Activated CD4-positive, alpha-beta T cell treated with anti-CD3 and anti-CD28 coated beads, Interleukin-10, Interleukin-2, amounts not matched to agents 100 ng/mL and 50 ng/mL, durations not matched to agents 16 hours and 8 hours (primary cell): ENCODE results near the gene SLC1A4.
"Not testable (repeated sequence)": the region's sequence is repeated elsewhere in the genome, so short reads cannot be mapped to it uniquely, and the experiment has no call there.

Experiments used
- DNase-seq: peaks from one replicate; pipeline ENCODE4 v3.0.0-alpha.2; 2020

SLC1A4 gene

DNA sequence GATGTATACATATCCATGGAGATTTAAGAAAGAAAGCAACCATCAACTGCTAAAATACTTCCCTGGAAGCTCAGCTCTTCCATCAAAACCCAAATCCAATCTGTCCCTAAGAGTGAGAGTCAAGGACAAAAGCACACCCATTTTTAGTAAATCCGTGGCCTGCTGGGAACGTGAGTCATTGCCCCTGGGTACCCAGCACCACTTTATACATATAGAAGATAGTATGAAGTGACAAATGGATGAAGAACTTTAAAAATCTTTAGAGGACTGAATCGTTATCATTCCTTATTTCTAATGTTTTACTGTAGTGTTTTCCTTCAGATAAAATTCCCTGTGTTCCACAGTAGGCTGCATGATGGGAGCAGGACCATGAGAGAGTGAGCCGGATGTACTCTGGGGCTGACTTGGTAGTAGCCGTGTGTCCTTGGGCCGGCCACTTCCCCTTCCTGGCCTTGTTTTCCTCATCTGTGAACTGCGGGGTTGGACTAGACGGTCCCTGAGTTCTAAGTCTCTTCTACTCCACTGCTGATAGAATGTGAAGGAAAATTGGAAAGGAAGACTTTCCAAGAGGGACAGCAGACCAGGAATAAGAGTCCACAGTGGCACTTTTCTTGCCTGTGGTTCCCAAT is 38.5 kb downstream of the SLC1A4 start:
- no peak for DNase-seq

DNA sequence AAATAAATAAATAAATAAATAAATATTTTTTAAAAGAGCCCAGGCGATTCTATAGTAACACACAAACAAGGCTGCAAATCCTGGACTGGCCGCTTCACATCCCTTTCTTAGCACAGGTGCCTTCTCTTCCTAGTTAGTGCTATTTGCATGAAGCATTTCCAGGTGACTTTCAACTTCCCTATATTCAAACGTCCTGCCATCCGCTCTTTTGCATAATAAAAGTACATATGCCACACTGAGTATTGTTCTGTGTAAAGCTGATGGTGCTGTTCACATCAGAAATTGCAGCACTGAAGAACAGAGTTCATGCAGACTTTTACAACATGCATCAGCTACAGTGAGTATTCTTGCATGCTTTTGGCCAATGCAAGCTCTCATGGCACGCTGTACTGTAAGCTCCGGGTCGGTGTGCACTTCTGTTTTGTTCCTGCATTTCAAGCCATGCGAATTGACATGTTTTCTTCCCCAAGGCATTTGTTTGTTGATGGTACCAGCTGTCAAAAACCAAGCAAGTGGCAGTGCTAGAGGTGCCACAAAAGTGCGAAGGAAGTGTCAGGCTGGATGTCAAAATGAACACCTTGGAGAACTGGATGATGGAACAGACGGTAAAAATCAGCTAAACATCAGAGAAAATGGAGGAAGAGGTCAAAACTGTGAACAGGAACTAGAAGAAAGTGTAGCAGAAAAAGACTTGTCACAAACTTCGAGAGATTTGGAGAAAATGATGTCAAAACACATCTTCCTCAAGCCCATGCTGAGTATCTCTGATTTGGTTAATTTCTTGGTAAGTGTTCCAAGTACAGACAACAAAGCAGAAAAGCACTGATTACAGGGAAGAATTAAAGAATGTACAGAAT is 41.5 kb downstream of the SLC1A4 start:
- DNase-seq: no peak

DNA sequence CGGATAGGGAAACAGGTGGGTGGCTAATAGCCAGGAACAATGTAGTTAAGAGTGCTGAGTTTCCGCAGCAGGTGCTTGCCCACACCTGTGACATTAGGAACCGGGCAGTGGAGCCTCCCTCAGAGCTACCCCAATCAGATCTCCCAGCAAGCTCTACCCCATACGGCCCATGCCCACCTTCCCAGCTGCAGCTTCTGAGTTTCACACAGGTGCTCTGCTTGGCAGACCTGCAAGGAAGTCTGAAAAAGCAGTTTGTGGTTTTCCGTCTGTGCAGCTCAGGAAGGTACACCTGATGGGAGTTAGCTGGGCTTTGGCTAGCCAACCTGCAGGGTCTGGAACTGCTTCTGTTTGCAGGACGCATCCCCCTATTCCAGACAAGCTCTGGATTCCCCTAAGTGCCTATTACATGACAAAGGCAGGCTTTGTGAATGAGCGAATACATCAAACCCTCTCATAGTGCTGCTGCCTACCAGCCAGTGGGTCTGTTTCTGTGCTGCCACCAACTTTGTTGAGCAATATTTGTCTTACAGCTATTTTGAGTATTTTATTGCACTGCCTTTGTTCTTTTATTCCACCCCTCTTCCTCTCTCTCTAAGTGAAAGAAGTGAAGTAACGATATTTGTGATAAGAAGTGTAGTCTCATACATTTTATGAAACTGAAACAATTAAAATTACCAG is 42.3 kb downstream of the SLC1A4 start:
- DNase-seq: no peak

DNA sequence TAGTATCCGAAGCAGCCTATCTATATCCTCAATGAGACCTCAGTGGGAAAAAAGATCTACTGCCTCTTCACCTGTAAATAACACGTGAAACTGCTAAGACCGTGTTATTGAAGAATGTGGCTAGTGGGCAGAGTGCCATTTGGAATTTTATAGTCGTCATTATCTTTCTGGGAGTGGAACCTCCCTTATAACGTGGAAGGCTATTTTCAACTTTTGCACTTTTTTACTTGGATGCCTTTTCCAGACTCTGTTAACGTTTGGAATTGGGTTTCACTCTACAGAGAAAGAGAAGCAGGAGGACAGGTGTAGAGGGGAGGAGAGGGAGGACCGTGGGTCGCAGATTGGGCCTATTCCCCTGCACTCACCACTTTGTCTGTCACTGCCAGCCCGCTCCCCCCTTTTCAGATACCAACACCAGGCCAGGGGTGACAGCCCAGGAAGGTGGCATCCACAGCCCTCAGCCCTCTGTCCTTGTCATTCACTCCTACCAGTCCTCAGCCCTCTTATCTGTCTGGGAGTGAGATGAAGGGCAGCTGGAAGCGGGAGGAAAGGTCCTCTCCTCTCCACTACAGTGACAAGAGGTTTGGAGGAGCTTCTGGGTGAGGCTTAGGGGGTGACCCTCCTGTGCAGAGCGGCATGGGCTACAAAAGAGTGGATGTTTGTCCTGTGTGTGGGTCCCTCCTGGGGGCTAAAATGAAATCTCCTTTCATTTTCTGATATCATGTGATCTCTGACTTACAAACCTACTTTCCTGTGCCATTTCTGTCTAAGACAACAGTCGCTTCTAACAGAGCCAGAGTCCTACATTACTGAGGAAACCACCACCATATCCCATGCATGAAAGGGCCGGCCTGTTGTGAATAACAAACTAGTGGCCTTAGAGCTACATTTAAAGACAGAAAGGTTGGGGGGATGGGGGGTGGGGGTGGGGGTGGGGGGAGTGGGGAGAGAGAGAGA is 43.1 kb downstream of the SLC1A4 start:
- no peak for DNase-seq

DNA sequence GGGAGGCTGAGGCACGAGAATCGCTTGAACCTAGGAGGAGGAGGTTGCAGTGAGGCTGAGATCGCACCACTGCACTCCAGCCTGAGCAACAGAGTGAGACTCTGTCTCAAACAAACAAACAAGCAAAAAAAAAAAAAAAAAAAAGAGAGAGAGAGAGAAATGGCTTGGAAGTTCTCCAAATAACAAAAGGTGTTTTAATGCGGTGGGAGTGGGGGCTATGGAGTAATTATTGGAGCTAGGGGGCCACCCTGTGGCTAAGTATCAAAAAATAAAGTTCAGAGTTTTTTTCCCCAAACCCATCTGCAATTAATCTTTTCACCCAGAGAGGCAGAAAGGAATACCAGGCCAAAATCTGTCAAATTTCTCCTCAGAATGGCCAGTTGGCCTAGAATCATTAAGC is 44.0 kb downstream of the SLC1A4 start:
- DNase-seq: peak; percentile 16

DNA sequence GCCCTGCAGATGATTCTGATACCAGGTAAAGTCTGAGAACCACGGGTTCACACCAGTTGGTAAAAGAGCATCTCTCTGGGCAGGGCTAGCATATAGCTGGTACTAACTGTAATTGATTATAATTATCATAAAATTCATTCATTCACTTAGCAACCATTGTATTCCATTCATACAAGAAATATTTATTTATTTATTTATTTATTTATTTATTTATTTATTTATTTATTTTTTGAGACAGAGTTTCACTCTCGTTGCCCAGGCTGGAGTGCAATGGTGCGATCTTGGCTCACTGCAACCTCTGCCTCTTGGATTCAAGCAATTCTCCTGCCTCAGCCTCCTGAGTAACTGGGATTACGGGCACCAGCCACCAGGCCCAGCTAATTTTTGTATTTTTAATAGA is 44.5 kb downstream of the SLC1A4 start:
- not testable (repeated sequence) for DNase-seq

DNA sequence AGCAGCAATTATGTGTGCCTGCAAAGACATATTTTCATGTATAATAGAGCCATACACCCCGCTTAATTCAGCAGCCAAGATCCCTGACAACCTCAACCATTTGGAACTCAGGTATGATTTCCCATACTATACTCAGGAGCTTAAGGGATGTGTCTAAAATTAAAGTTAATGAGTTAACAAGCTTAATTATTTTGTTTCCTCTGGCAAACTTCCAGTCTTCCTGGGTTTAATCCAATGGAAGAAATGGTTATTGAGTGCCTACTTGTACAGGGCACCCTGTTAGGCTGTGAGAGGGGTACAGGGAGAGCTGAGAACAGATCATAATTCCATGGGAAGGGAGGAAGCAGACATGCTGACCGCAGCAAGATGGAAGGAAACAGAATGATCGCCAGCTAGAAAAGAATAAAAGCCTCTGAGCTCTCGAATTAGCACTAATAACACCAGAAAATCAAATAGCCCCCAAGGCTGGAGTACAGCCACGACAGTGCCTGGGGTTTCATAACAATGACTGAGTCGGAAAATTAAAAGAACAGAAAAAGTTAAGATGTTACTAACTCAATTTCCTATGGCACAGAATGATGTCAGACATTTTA is 46.2 kb downstream of the SLC1A4 start:
- DNase-seq: no peak

DNA sequence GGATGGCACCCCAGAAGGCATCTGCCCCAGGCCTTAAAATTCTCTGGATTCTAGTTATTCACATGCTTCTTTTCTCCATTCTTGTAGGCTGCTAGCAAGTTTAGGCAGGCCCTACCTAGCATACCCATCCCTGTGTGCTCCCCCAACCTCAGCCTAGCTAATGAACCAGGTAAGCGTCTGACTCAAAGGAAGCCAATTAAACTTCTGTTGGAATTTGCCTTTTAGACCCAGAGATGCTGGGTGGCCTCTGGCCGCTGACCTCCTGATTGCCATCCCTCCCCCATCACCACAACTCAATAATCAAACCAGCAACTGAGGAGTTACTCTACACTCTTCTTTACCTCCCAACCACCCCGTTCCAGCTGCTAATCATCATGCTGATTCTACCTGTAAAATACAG is 48.0 kb downstream of the SLC1A4 start:
- no peak for DNase-seq

DNA sequence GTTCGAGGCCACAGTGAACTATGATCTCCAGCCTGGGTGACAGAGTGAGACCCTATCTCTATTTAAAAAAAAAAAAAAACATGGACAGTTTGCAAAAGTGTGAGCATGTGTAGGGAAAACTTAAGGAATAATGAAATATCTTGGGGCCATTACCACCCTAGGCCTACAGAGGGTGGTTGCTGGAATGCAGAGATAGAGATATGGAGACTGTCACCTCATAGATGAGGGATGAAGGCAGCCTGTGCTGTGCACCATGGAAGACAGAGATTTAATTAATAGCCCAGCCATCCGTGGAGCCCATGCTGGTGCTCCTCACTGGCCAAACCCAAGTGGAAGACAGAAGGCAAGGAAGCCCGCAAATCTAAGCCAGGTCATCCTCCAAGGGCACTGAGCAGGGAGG is 50.4 kb downstream of the SLC1A4 start:
- no peak for DNase-seq

DNA sequence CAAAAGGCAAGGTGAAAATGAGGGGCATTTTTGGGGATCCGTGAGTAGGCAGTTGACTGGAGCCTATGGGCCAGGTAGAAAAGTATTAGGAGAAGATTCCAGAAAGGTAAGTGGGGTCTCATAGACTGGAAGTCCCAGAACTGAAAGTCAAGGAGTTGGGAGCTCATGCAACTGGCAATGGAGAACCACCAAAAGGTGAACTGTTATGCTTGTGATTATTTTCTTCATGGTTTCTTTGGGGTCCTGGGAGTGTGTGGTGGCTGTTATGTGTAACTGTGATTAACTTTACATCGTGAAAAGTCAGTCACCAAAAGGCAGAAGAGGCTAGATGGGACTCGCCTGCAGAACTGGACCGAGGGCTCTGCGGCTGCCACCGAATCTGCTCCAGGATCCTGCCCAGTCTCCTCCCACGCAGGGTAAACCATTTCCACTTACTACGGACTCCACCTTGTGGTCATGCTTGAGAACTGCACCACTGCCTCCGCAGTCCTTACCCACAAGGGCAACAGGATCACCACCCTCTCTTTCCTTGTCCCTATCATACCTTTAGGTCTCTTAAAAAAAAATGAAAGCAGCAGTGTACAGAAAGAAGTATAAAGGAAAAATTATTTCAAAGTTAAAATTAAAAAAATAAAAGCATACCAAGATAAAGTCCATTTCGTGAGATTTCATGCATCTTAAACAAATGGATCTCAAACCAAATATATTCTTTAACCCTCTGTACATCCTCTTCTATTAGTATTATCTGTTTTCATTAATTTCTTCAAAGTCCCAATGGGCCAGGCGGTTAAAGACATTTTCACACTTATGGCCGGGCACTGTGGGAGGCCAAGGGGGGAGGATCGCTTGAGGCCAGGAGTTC is 51.4 kb downstream of the SLC1A4 start:
- peak; percentile 85 for DNase-seq

DNA sequence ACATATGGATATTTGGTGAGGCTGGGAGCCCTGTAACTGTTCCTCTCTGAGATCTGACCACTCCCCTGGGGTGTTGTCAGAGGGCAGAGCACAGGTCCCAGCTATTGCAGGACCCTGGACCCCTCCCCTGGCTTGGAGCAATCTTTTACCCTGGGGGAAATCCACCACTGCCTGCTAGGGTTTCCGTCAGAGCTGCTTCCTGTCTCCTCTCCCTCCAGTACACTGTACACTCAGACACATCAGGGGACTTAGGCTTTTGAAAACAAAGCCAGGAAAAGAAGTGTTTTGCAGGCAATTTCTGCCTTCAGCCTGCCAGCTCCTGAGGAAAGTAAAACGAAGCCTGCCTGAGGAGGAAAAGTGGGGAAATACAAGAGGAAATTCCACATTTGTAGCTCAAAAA is 53.8 kb downstream of the SLC1A4 start:
- DNase-seq: no peak

DNA sequence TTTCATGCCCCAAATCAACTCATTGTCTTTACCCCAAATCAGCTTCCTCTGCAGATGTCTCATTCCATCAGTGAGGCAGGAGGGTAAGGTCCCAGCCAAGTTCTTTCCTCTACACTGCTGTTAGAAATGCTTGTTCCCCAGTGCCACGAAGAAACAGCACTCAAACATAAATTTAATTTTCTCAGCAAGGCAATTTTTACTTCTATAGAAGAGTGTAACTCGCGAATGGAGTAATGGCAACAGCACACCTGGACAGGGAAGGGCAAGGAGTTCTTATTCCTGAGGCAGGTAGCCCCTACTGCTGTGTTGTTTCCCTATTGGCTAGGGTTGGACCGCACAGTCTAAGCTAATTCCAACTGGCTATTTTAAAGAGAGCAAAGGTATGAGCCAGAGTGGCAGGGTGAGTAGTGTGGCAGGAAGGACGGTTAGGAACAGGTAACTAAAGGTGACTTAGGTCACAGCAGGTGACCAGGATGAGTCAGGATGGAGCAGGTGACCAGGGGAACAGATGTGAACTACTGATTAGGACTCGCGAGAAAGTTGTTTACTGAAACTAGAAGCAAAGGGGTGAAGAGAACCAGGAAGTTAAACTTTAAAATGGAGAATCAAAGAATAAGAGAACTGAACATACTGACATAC is 55.0 kb downstream of the SLC1A4 start:
- DNase-seq: no peak

DNA sequence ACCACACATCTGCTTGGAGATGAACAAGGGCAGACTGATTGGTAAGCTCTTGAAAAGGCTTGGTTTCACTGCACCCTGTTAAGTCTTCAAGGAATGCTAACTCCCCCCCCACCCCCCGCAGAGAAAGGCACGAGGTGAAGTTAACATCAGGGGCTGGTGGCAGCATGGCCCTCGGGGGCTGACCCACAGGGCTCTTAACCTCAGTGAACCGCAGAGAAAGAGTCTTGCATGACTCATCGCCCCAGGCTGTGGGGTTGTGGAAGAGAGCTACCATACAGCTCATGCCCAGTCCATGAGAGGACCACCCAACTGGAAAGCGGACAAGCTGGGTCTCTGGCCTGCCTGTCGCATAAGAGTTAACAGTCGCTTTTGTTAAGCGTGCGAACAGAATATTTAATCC is 56.5 kb downstream of the SLC1A4 start:
- DNase-seq: no peak

DNA sequence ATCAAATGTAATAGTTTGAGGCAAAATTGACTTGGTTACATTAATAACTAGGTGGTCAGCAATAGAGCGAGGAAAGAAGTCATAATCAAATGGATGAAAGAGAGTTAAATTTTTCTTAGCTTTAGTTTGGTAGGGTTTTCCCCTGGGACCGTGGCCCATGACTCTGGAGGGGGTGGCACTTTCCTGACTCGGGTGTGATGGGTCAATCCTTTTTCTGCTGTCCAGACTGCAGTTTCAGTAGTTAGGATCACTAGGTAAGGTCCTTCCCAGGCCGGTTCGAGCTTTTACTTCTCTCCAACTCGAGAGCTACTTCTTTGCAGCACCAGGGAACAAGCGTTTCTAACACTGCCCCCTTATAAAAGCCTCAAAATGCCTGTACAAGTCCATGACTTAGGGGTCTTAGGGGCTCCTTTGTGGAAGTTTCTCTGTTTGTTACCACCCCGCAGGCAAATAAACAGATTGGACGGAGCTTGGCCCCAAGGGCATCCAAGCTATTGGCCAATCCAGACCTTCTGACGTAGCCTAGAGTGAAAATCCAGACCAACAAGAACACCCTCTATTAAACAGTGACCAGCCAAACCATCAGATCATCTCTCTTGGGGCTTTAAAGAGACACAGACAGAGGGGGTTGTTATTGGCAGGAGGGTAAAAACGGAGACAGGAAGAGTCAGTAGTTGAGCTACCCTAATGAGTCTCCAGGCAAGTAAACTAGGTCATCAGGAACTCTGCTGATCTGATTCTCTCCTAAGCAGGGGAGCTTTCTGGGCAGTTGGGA is 57.6 kb downstream of the SLC1A4 start:
- no peak for DNase-seq

DNA sequence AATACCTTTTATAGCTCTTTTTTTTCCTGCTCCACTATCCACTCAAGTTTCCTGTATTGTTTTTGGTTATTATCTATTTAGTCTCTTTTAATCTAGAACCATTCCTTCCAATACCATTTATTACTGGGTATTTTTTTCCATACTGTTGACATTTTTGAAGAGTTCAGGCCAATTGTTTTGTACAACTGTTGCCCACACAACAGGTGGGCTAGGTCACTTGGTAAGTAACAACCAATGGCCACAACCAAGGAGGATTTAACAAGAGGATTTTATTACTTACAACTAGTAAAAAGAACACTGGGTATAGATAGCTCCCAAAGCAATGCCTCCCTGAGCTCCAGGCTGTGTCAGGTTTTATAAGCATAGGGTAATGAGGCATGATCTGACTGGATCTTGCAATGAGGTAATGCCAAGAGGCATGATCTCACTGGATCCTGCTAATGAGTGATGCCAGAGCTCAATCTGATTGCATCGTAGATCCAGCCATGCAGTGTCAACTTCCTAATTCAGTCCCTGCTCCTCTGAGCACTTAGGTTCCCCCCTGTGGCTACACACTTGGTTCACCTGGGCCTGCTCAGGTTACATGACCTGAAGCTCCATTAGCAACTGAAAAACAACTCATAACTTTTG is 59.9 kb downstream of the SLC1A4 start:
- DNase-seq: no peak

DNA sequence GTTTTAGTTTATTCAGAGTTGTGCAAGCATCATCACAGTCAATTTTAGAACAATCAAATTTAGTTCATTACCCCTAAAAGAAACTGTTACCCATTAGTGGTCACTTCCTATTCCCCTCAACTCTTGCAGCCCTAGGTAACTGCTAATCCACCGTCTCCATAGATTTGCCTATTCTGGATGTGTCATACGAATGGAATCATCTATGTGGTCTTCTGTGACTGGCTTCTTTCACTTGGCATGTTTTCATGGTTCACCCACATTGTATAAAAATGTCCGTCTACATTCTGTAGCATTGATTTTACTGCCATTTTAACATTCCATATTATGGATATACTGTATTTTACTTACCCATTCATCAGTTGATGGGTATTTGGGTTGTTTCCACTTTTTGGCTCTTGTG is 61.7 kb downstream of the SLC1A4 start:
- no peak for DNase-seq

DNA sequence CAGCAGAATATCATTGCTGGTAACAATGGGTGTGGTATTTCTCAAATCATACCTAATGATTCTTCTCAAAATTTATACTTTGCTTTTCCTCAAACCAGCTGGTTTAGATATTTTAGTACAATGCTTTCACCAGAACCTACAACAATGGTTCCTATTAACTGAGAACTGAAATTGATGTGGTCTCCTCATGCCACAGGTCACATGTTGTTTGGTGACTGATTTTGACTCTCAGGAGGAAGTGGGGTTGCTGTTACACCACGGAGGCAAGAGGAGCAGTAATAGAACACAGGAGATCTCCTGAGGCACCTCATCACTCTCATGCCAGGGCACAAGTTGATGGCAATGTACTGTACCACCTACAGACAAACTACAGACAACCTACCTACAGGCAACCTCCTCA is 64.0 kb downstream of the SLC1A4 start:
- DNase-seq: peak; percentile 78

DNA sequence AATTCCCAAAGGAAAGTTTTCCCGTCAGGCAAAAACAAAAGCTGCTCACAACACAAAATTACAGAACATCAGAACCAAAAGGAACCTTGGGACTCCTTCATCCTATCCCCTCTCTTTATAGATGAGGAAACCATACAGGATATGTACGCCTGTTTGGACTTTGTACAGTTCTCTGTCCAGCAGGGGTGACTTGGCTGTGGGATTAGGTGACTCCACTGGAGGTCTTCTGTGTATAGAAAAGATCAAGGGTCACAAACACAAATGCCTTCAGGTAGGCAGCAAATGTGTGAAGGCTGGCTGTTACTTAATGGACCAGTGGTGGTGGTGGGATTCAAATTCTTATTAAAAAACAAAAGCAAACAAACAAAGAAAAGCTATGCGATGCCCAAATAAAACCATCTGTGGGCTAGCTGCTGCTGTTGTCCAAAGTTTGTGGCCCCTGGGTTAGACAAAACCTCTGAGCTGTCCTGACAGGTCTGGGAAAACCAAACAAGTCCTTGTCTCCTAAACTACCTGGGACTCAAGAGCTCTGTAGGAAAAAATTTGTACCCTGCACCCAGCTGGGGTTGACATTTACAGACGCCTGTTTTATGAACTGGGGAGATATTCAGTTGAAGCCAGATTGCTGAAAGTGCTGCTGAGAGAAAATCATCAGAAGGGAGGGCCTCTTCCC is 65.7 kb downstream of the SLC1A4 start:
- no peak for DNase-seq
